Measurements from ENCODE around the gene RBM5.

Gene RBM5

DNA sequence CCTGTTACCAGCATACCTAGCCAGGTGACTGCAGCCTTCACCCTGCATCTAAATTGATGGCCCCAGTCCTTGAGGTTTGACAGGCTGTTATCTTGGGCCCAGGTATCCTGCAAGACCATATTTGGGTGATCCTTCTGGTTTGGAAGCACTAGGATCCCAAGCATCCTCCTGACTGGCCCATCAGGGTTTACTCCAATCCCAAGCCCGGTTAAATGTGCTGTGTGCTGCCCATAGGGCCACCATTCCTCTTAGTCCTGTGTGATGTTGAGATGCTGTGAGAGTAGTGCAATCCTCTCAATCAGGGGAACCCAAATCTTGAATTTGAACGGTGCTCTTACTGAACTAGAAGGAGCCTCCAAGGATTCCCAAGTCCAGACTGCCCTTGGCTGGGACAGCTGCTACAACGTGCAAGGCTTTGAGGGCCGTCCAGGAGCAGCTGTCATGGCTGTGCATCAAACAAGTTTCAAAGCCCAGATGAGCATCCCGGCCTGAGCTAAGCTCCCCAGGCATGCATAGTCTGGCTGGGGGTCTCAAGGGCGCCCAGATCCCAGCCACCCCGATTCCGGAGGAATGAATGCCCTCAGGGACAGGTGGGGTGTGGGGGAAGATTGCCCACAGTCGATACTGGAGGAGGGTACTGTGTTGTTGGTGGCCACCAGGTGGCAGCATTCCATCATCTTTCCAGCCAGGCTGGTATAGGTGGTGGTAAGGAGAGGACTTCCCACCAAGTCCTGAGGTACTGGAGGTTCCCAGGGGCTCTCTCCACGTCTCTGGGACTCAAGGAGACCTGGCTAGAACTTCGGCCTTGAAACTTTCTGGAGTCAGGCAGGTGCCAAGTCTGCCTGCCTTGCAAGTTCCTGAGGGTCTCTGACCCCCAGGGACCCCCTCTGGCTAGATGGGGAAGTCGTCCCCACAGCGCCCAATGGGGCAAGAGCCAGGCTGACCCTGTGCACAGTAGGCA is 32.6 kb downstream of the RBM5 start:
- TF ChIP-seq, protein P1, sequence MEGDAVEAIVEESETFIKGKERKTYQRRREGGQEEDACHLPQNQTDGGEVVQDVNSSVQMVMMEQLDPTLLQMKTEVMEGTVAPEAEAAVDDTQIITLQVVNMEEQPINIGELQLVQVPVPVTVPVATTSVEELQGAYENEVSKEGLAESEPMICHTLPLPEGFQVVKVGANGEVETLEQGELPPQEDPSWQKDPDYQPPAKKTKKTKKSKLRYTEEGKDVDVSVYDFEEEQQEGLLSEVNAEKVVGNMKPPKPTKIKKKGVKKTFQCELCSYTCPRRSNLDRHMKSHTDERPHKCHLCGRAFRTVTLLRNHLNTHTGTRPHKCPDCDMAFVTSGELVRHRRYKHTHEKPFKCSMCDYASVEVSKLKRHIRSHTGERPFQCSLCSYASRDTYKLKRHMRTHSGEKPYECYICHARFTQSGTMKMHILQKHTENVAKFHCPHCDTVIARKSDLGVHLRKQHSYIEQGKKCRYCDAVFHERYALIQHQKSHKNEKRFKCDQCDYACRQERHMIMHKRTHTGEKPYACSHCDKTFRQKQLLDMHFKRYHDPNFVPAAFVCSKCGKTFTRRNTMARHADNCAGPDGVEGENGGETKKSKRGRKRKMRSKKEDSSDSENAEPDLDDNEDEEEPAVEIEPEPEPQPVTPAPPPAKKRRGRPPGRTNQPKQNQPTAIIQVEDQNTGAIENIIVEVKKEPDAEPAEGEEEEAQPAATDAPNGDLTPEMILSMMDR (IDR thresholded peaks at IDR 0.05; ENCODE audit: borderline replicate concordance, insufficient read depth, low read depth, low read length) = peak; percentile 80
- no peak overlapping the region for H3K4me3 ChIP-seq (ENCODE audit: low read depth, low read length)

DNA sequence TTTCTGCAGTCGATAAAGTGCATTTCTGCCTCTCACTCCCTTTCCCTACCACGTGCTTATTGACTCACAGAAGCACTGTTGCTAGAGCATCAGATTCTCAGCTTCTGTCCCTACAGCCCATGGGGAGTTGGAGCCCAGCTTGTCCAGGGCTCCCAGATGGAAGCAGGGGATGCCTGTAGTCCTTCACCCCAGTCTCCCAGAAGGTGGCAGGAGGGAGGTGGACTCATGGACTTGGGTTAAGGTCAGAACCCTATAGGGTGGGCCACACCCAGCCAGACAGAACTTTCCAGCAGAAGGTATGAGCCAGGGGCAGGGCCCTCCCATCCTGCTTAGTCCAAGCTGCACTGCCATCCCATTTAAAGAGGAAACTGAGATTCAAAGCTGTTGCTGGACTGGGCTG is 33.4 kb downstream of the RBM5 start:
- no peak overlapping the region for H3K4me3 ChIP-seq (ENCODE audit: low read depth, low read length)
- TF ChIP-seq, protein P1 (IDR thresholded peaks at IDR 0.05; ENCODE audit: borderline replicate concordance, insufficient read depth, low read depth, low read length) = no peak

DNA sequence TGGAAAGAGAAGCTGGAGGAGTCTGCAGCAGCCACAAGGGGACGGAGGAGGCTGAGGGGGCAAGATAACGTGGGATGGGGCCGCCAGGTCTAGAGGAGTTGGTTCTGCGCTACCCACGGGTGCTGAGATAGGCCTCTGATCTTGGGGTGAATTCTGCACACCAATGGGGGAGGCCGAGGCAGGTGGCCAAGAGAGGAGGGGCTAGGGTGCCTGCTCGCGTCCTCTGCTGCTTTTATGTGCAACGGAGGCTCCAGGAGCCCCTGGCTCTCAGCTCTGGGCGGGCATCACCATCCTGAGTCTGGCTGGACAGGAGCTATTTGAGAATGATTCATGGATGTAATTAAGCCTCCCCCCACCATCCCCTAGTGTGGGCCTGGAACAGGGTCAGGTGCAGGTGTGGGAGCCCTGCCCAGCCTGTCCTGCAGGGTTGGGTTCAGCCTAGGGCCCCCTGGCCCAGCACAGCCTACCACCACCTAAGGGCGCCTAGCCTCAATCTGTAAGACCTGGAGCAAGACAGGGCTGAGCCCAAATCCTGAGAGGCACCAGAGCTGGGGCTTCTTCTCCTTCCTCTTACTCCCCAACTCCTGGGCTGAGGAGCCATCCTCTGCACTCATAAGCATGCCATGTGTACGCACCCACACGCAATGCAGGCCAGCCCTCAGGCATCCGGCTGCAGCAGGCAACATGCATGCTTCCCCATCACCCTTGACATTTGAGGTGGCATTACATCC is 34.1 kb downstream of the RBM5 start:
- TF ChIP-seq, protein P1 (IDR thresholded peaks at IDR 0.05; ENCODE audit: borderline replicate concordance, insufficient read depth, low read depth, low read length) = no peak
- no peak overlapping the region for H3K4me3 ChIP-seq (ENCODE audit: low read depth, low read length)

DNA sequence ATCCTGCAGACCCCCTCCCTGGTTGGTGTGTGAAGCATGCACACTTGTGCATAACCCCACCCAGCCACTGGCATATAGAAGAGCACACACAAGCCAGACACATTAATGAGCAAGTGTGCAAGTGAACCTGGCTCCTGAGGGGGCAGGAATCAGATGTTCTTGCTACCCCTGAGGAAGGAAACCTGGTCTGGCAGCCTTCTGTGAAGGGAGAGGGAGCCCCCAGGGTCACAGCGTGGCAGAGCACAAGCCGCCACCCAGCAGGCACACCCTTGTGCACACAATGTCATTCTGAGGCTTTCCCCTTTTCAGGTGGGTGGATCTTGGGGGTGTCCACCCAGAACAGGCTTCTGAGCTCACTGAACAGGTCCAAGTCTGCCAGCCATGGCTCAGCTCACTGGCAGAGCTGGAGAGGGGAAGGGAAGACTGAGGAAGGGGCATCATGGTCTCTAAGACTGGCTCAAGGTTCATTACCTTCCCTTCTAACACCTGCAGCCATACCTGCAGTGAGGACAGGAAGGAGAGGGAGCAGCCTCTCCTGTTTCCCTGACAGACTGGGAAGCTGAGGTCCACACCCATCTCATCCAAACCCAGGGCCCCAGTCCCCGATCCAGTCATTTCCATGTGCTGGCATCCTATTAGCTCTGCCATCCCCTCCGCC is 34.8 kb downstream of the RBM5 start:
- no peak overlapping the region for H3K4me3 ChIP-seq (ENCODE audit: low read depth, low read length)
- TF ChIP-seq, protein P1 (IDR thresholded peaks at IDR 0.05; ENCODE audit: borderline replicate concordance, insufficient read depth, low read depth, low read length) = no peak

DNA sequence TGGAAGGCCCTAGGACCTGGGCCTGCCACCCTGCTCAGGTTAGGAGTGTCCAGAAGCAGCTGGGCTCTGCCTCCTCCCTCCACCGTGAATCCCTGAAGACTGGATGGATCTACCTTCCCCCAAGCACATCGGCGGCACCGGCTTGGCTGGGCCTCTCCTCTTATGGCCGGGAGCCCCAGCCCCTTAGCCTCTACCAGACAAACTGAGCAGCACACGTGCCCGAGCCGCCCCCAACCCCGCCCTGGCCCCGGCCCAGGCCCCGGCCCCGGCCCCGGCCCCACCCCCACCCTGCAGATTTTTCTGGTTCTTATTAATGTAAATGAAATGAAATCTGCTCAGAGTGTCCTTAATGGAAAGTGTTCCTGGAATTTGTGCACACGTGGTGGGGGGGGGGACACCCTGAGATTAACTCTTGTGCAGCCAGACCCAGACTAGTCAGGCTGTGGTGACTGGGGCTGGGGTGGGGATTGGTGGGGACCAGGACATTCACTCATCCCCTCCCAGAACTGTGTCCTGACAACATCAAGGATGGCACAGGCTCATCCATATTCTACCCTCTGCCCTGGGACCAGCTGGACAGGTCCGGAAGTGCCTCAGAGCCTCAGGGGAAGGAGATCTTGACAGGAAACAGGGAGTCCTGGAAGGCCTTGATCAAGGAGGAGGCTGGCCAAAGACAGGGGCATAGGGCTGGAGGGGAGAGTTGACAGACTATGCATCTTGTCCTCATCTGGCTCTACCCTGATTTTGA is 35.5 kb downstream of the RBM5 start:
- H3K4me3 ChIP-seq (ENCODE audit: low read depth, low read length) = no peak overlapping the region
- TF ChIP-seq, protein P1 (IDR thresholded peaks at IDR 0.05; ENCODE audit: borderline replicate concordance, insufficient read depth, low read depth, low read length) = no peak

DNA sequence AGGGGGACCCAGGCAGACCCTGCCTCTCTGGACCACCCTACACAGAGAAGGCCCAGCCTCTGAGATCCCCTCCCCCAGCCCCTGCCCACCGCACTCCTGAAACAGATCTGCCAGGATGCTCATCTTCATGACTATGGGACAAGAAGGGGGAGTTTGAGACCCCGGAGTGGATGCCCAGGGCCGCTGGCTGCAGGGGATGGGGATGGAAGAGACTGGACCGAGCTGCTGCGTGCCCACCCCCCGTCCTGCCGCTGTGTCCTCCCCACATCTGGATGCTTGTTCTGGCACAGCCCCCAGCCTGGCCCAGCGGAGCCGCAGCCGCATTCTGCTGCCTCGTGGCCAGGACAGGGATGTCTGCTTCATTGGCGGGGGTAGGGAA is 36.1 kb downstream of the RBM5 start:
- TF ChIP-seq, protein P1 (IDR thresholded peaks at IDR 0.05; ENCODE audit: borderline replicate concordance, insufficient read depth, low read depth, low read length) = no peak
- no peak overlapping the region for H3K4me3 ChIP-seq (ENCODE audit: low read depth, low read length)
